Fibroblast of lung (primary cell): ENCODE data around the gene TSPOAP1.

Source experiments
- EZH2 ChIP-seq: IDR thresholded peaks from 2 replicates; pipeline ENCODE4 v1.5.1; 2012; ENCODE audit warnings: low read length, control low read depth, mild to moderate bottlenecking; ENCODE audit errors: missing control alignments
- TF ChIP-seq, protein P1 (sequence below), 2 donors: IDR thresholded peaks in 1 of 2; conservative IDR thresholded peaks in 1 of 2; 1 replicate in 1 of 2; 2 replicates in 1 of 2; pipeline ENCODE4 v1.5.1; 2011 to 2012; ENCODE audit warnings: low read length in 2 of 2, control low read depth in 1 of 2, inconsistent platforms in 1 of 2, low read depth in 1 of 2, mild to moderate bottlenecking in 1 of 2

DNA sequence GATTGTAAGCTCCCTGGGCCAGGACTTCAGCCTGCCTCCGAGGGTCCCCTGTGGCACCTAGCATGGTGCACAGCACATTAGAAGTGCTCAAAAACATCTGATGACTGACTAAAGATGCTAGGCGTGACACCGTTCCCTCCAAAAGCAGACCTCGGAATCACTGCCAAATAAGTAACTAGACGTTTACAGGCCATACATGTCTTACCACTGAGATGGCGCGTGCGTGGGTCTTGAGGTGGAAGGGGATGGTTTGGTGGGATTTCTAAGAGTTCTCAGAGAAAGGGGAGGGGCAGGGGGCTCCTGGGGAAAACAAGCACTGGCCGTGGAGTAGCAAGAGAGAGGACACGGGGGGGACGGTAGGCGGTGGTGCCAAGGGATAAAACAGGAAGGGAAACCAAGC is 60.3 kb downstream of the TSPOAP1 start:
- TF ChIP-seq, protein P1, sequence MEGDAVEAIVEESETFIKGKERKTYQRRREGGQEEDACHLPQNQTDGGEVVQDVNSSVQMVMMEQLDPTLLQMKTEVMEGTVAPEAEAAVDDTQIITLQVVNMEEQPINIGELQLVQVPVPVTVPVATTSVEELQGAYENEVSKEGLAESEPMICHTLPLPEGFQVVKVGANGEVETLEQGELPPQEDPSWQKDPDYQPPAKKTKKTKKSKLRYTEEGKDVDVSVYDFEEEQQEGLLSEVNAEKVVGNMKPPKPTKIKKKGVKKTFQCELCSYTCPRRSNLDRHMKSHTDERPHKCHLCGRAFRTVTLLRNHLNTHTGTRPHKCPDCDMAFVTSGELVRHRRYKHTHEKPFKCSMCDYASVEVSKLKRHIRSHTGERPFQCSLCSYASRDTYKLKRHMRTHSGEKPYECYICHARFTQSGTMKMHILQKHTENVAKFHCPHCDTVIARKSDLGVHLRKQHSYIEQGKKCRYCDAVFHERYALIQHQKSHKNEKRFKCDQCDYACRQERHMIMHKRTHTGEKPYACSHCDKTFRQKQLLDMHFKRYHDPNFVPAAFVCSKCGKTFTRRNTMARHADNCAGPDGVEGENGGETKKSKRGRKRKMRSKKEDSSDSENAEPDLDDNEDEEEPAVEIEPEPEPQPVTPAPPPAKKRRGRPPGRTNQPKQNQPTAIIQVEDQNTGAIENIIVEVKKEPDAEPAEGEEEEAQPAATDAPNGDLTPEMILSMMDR (conservative IDR thresholded peaks at IDR 0.05 in 1 of 2, IDR thresholded peaks at IDR 0.05 in 1 of 2; ENCODE audit: low read depth in 1 of 2, low read length in 2 of 2), result no peak
- TF ChIP-seq EZH2, result no peak
